Esophagus muscularis mucosa (tissue), 4 donors: ENCODE data around the gene IGSF23.

Experiments
- EP300 ChIP-seq: sonication (generic); formaldehyde crosslinking; IDR thresholded peaks from one replicate; pipeline ENCODE4 v1.6.1; 2017; ENCODE audit warnings: antibody characterized with exemption
- POLR2AphosphoS5 ChIP-seq, 2 donors: sonication (generic); formaldehyde crosslinking; IDR thresholded peaks; one replicate each; pipeline ENCODE4 v1.6.1; 2017; ENCODE audit warnings: antibody characterized with exemption in 2 of 2
- TF ChIP-seq, protein P1 (sequence below), 3 experiments: fragments of 200-600 bp in 2 of 3; fragments of 450-650 bp in 1 of 3; sonication (generic) in 2 of 3; IDR thresholded peaks; one replicate each; pipeline ENCODE4 v1.5.1; 2017 to 2019; ENCODE audit warnings: antibody characterized with exemption in 3 of 3, mild to moderate bottlenecking in 2 of 3, moderate library complexity in 1 of 3

DNA sequence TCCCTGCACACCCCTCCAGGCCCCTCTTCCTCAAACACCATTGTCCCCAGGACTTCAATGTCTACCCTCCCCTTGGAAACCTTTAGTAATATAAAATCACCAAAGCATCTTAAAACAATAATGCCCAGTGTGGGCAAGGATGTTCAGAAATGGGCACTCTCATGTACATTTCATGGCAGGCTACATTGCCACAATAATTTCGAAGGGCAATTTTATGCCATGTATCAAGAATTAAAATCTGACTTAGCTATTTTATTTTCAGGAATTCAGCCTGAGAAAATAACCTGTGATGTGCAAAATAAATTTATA lies 35.8 kb upstream of the IGSF23 start:
- TF ChIP-seq EP300, result no peak
- TF ChIP-seq, protein P1, sequence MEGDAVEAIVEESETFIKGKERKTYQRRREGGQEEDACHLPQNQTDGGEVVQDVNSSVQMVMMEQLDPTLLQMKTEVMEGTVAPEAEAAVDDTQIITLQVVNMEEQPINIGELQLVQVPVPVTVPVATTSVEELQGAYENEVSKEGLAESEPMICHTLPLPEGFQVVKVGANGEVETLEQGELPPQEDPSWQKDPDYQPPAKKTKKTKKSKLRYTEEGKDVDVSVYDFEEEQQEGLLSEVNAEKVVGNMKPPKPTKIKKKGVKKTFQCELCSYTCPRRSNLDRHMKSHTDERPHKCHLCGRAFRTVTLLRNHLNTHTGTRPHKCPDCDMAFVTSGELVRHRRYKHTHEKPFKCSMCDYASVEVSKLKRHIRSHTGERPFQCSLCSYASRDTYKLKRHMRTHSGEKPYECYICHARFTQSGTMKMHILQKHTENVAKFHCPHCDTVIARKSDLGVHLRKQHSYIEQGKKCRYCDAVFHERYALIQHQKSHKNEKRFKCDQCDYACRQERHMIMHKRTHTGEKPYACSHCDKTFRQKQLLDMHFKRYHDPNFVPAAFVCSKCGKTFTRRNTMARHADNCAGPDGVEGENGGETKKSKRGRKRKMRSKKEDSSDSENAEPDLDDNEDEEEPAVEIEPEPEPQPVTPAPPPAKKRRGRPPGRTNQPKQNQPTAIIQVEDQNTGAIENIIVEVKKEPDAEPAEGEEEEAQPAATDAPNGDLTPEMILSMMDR (IDR thresholded peaks at IDR 0.05), result no peak
- TF ChIP-seq POLR2AphosphoS5 (IDR thresholded peaks at IDR 0.05), result no peak
